OCI-LY3 (cell line): ENCODE data around the gene HPS6.

Experiments
- H2AFZ ChIP-seq: fragments of 200-600, 300-600 bp; shearing (Covaris generic); 2 replicates; pipeline ENCODE4 v1.6.0; 2014; ENCODE audit warnings: antibody characterized with exemption, low read depth, low read length
- H3K27ac ChIP-seq: fragments of 200-600, 300-600 bp; sonication (generic); 2 replicates; pipeline ENCODE4 v1.5.1; 2014; ENCODE audit warnings: mild to moderate bottlenecking, low read length, moderate library complexity, mixed read lengths
- H3K27me3 ChIP-seq: fragments of 200-600, 300-600 bp; sonication (generic); 2 replicates; pipeline ENCODE4 v1.6.1; 2014; ENCODE audit warnings: low read depth, low read length, mixed read lengths
- H3K36me3 ChIP-seq: fragments of 200-600, 300-600 bp; sonication (generic); replicated peaks from 2 replicates; pipeline ENCODE3; 2014; ENCODE audit warnings: low read depth, low read length, mixed read lengths
- H3K4me1 ChIP-seq: fragments of 300-600, 200-600 bp; sonication (generic); 2 replicates; pipeline ENCODE4 v1.6.1; 2014; ENCODE audit warnings: low read length, mixed read lengths
- H3K4me2 ChIP-seq: fragments of 200-600, 300-600 bp; sonication (generic); 2 replicates; pipeline ENCODE4 v1.6.1; 2014; ENCODE audit warnings: low read length, mixed read lengths
- H3K4me3 ChIP-seq: fragments of 300-600, 200-600 bp; sonication (generic); 2 replicates; pipeline ENCODE4 v1.5.1; 2014; ENCODE audit warnings: antibody characterized with exemption, mild to moderate bottlenecking, low read length, moderate library complexity
- H3K79me2 ChIP-seq: fragments of 300-600, 200-600 bp; shearing (Covaris generic); 2 replicates; pipeline ENCODE4 v1.6.1; 2014; ENCODE audit warnings: mild to moderate bottlenecking, low read length, mixed read lengths
- H3K9ac ChIP-seq: fragments of 300-600, 200-600 bp; shearing (Covaris generic); 2 replicates; pipeline ENCODE4 v1.6.0; 2014; ENCODE audit warnings: mild to moderate bottlenecking, low read length, moderate library complexity
- H3K9me3 ChIP-seq: fragments of 200-600, 300-600 bp; shearing (Covaris generic); 2 replicates; pipeline ENCODE4 v1.6.1; 2014; ENCODE audit warnings: low read length, mixed read lengths; ENCODE audit not compliant: insufficient read depth
- H4K20me1 ChIP-seq: fragments of 200-600, 300-600 bp; sonication (generic); 2 replicates; pipeline ENCODE4 v1.6.1; 2016; ENCODE audit warnings: low read length, mixed read lengths; ENCODE audit not compliant: insufficient read depth
- CTCF ChIP-seq: fragments of 200-600, 300-600 bp; sonication (generic); IDR thresholded peaks from 2 replicates; pipeline ENCODE4 v1.5.1; 2014; ENCODE audit warnings: antibody characterized with exemption, low read length, low read depth
- EZH2phosphoT487 ChIP-seq: fragments of 200-600 bp; shearing (Covaris generic); IDR thresholded peaks from 2 replicates; pipeline ENCODE4 v1.6.1; 2018; ENCODE audit warnings: antibody characterized with exemption, mixed run types, low read depth

HPS6 gene

GRCh38 chr10:102113261-102113955, 48.3 kb downstream of the HPS6 start:
- Histone ChIP-seq H3K9ac (peak overlapping the region; percentile 85), H3K9me3 (no peaks in the 10 kb centered on the region), H3K4me2 (peak overlapping the region; percentile 90), H4K20me1 (peaks cover 19% of the 10 kb centered on the region), H3K79me2 (peaks cover 71% of the 10 kb centered on the region), H3K4me1 (peaks cover 47% of the 10 kb centered on the region), H3K27ac (no peak overlapping the region), H2AFZ (no peak overlapping the region), H3K4me3 (peak overlapping the region; percentile 99), H3K27me3 (no peaks in the 10 kb centered on the region), H3K36me3 (peaks cover 21% of the 10 kb centered on the region)
- TF ChIP-seq EZH2phosphoT487 (no peak), CTCF (no peak)

GRCh38 chr10:102113956-102114857, 49.1 kb downstream of the HPS6 start:
- Histone ChIP-seq H3K27me3 (no peaks in the 10 kb centered on the region), H3K4me3 (peak overlapping the region; percentile 99), H3K36me3 (peaks cover 13% of the 10 kb centered on the region), H3K27ac (peak overlapping the region; percentile 52), H3K9me3 (no peaks in the 10 kb centered on the region), H3K79me2 (peaks cover 79% of the 10 kb centered on the region), H3K9ac (peak overlapping the region; percentile 85), H3K4me2 (peak overlapping the region; percentile 90), H4K20me1 (peaks cover 19% of the 10 kb centered on the region), H2AFZ (no peak overlapping the region), H3K4me1 (peaks cover 52% of the 10 kb centered on the region)
- TF ChIP-seq CTCF (no peak), EZH2phosphoT487 (no peak)

- Histone ChIP-seq H3K9me3 (no peaks in the 10 kb centered on the region), H3K4me3 (peak overlapping the region; percentile 99), H3K79me2 (peaks cover 87% of the 10 kb centered on the region), H4K20me1 (peaks cover 19% of the 10 kb centered on the region), H2AFZ (no peak overlapping the region), H3K27ac (peak overlapping the region; percentile 92), H3K36me3 (peaks cover 10% of the 10 kb centered on the region), H3K27me3 (no peaks in the 10 kb centered on the region), H3K4me1 (peaks cover 52% of the 10 kb centered on the region), H3K9ac (peak overlapping the region; percentile 85), H3K4me2 (peak overlapping the region; percentile 91)
- TF ChIP-seq EZH2phosphoT487, result no peak
- TF ChIP-seq CTCF, result no peak
Measured at GRCh38 chr10:102114861-102115618, 49.9 kb downstream of the HPS6 start.
